NT2/D1 (cell line): ENCODE results near the gene PPM1L.

ENCODE experiments used
- SUZ12 ChIP-seq: IDR thresholded peaks from 2 replicates; pipeline ENCODE4 v1.6.1; 2011; ENCODE audit not compliant: insufficient read length, insufficient read depth; ENCODE audit errors: extremely low read depth
- YY1 ChIP-seq: IDR thresholded peaks from 2 replicates; pipeline ENCODE4 v1.6.1; 2011; ENCODE audit not compliant: insufficient read length, insufficient read depth

DNA sequence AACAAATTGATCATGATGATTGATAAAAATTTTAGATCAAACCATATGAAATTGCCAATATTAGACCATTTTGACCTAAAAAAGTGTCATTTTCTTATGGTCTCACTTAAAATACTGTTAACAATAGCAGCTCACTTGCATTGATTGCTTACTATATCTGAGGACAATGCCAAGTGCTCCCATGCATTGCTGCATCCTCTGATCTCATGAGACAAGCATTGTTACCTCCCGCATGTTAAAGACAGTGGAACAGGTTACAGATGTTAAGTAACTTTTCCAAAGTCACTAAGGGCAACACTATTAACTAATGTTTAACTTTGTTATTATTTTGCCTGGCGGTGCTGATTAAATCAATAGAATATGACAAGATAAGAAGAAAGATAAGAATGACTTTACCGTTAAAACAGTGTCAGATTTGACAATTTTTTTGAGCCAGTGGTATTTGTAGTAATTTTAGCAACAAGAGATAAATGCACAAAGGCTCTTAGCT lies 69.3 kb downstream of the PPM1L start:
- no peak for TF ChIP-seq YY1
- no peak for TF ChIP-seq SUZ12
